Sigmoid colon (tissue), 4 donors: ENCODE measurements around the gene ATXN7.

ENCODE experiments used
- EP300 ChIP-seq, 4 donors: sonication (generic); formaldehyde crosslinking; IDR thresholded peaks; one replicate each; pipeline ENCODE4 v1.6.1; 2017; ENCODE audit warnings: antibody characterized with exemption in 4 of 4
- POLR2A ChIP-seq, 2 donors: fragments of 450-650 bp; IDR thresholded peaks; one replicate each; pipeline ENCODE4 v1.6.1; 2016; ENCODE audit warnings: antibody characterized with exemption in 2 of 2, mild to moderate bottlenecking in 2 of 2, moderate library complexity in 2 of 2
- TF ChIP-seq, protein P1 (sequence below), 4 experiments: fragments of 450-650 bp in 3 of 4; fragments of 200-600 bp in 1 of 4; IDR thresholded peaks; one replicate each; pipeline ENCODE4 v1.5.1; 2016 to 2019; ENCODE audit warnings: antibody characterized with exemption in 4 of 4, mild to moderate bottlenecking in 3 of 4, moderate library complexity in 2 of 4

DNA sequence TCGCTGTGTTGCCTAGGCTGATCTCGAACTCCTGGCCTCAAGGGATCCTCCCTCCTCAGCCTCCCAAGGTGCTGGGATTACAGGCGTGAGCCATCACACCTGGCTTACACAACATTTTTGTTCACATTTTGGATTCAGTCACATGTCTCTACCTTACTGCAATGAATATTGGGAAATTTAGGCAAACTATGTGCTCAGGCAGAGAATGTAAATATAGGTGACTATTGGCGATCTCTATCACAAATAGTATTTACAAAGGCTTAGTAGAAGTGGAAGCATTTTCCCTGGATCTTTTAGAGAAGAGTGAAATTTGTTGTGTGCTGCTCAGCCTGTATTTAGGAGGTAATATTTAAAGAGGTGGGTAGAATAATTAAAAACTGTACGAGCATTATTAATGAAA lies 27.9 kb downstream of the ATXN7 start:
- TF ChIP-seq, protein P1, sequence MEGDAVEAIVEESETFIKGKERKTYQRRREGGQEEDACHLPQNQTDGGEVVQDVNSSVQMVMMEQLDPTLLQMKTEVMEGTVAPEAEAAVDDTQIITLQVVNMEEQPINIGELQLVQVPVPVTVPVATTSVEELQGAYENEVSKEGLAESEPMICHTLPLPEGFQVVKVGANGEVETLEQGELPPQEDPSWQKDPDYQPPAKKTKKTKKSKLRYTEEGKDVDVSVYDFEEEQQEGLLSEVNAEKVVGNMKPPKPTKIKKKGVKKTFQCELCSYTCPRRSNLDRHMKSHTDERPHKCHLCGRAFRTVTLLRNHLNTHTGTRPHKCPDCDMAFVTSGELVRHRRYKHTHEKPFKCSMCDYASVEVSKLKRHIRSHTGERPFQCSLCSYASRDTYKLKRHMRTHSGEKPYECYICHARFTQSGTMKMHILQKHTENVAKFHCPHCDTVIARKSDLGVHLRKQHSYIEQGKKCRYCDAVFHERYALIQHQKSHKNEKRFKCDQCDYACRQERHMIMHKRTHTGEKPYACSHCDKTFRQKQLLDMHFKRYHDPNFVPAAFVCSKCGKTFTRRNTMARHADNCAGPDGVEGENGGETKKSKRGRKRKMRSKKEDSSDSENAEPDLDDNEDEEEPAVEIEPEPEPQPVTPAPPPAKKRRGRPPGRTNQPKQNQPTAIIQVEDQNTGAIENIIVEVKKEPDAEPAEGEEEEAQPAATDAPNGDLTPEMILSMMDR (IDR thresholded peaks at IDR 0.05): no peak
- no peak for TF ChIP-seq EP300 (IDR thresholded peaks at IDR 0.05)
- no peak for TF ChIP-seq POLR2A (IDR thresholded peaks at IDR 0.05)
